HS-27A (cell line): ENCODE measurements around the gene C6orf62.
A peak's percentile ranks its signal among the peaks of the same experiment; 100 is the strongest.
"Not testable (repeated sequence)": the region's sequence is repeated elsewhere in the genome, so short reads cannot be mapped to it uniquely, and the experiment has no call there.

Experiments
- DNase-seq: peaks from one replicate; pipeline ENCODE4 v3.0.0-alpha.2; 2012; ENCODE audit warnings: low read depth, missing footprints

C6orf62 gene

DNA sequence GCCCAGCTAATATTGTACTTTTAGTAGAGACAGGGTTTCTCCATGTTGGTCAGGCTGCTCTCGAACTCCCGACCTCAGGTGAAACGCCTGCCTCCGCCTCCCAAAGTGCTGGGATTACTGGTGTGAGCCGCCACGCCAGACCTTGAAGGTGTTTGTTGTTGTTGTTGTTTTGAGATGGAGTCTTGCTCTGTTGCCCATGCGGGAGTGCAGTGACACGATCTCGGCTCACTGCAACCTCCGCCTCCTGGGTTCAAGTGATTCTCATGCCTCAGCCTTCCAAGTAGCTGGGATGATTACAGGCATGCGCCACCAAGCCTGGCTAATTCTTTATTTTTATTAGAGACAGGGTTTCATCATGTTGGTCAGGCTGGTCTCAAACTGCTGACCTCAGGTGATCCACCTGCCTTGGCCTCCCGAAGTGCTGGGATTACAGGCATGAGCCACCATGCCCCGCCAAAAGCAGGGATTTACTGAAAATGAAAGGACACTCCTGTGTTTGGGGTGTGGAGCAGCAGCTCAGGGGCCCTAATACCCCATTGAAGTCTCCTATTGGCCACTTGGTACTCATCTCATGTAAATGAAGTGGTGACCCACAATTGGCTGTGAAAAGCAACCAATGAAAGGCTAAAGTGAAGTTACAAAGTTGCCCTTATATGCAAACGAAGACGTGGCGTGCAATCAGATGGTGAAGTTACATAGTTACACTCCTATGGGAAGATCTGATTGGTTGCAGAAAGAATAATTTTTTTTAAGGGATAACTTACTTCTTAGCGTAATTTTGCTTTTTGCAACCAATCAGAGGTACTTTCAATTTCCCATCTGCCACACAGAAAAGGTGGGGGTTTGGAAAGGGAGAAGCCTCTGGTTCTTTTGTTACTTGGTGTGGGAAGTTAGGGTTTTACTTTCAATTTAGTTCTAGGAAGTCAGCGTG lies 50.6 kb downstream of the C6orf62 start:
- not testable (repeated sequence) for DNase-seq

DNA sequence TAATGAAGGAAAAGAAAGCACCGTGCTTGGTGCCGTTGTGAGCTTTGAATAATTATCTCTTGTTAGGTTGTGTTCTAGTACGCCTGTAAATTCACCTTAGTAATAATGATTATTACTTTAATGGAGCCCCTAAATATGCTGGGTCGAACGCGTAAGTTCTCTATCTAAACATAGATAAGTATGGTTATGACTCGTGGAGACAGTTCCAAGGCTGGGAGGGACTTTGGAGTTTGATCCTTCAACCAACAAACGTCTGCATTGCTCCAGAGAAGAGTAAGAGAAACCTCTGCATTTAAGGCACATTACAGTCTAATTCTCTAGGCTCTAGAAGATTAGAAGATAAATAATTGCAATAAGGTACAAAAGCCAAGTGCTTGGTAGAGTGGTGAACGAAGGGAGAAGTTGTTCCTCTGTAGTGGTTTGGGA lies 51.6 kb downstream of the C6orf62 start:
- DNase-seq: no peak

DNA sequence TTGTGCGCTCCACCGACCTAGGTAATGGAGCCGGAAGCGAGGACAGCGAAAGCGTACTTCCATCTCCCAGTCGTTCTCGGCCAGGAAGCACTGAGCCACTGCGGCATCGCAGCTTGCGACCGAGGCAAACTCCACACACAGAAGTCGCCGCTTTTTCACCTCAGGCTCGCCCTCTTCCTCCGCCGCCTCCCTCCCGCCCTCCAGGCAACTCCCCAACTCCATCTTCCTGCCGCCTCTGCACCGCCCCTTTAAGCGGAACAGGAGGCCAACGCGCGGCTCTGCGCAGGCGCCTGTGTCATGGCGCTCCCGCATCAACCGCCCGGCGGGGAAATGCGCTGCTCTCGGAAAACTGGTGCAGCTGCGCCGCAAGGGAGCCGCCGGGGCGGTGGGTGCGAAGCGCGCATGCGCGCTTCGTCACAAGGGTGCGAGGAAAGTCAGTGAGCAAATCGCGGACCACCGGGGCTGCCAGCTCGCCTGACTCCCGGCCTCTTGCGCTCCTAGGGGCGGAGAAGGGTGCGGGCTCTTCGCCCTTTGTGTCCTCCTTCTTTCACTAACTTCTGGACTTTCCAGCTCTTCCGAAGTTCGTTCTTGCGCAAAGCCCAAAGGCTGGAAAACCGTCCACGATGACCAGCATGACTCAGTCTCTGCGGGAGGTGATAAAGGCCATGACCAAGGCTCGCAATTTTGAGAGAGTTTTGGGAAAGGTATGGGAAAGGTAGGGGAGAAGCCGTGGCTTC lies 52.1 kb downstream of the C6orf62 start, which contains the start of the genes ACOT13 and TDP2:
Gene ACOT13, plus strand, starts transcription at position 437 of the 737 bp plus-strand sequence. Its CDS starts 187 bp downstream, at position 624.
Gene TDP2, minus strand, starts transcription at position 259 of the 737 bp plus-strand sequence. Its CDS starts 37 bp downstream, at position 222.
- DNase-seq: peak; percentile 96

DNA sequence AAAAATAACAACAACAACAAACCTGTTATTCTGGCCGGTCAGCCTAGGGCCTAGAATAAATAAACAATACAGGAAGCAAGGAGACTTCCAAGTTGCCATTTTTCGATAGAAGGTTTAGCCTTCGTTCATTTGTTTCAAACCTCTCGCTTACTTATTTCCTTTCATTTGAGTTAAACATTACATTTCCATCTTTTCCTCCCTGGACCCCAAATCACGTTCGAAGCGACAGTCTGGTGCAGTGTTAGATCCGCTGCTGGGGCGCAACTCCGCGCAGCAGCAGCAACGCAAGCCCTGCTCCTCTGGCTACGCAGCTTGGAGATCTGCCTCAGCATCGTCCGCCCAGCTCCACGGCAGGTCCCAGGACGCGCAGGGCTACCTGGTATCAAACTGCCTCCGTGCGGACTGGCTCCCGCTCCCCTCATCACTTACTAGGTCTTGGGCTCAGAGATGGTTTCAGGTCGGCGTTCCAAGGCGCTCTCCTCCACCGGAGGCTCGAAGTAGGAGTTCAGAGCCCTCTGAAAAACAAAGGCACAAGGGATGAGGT lies 52.8 kb downstream of the C6orf62 start:
- DNase-seq: peak; percentile 14

DNA sequence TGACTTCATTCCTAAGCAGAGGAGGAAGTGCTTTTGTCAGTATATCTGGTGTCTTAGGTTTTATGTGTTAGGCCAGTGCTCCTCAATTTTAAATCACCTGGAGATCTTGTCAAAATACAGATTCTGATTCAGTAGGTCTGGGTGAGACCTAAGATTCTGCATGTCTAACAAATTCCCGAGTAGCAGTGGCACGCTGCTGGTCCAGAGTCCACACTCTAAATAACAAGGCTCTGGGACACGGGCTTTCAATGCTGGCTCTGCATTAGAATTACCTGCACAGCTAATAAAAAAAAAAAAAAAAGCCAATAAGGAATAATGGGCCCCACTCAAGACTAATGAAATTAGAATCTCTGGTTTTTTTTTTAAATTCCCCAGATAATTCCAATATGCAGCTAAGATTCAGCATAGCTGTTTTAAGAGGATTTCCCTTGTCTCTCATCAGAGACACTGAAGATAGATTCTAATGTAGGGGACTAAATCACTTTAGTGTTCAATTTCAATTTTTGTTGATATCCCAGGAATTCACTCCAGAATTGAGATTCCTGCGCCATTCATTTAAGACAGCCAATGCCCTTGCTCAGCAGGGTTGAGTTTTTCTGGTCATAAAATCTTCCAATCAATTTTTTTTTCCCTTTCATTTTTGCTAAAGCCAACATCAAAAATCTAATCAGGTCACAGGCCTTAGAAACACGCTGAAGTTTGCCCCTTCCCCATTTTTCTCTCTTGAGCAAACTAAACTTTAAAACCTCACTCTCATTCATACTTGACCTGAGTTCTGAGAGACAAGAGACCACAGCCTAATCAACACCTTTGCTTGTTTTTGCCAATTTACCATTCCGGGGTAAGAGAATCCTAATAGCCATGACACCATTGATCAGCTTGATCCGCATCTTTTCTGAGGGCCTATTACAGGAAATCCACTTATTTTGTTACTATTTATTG lies 54.6 kb downstream of the C6orf62 start:
- no peak for DNase-seq

DNA sequence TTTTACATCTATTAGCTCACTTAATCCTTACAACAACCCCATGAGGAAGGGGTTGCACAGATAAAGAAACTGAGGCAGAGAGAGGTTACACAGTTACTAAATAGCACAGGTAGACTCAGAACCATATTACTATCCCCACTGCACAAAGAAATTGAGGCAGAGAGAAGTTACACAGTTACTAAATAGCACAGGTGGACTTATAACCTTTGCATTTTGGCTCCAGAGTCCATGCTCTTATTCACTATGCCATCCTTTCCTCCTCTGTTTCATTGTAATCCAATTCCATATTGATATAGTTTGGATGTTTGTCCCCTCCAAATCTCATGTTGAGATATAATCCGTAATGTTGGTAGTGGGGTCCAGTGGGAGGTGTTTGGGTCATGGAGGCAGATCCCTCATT lies 55.8 kb downstream of the C6orf62 start:
- DNase-seq: no peak

DNA sequence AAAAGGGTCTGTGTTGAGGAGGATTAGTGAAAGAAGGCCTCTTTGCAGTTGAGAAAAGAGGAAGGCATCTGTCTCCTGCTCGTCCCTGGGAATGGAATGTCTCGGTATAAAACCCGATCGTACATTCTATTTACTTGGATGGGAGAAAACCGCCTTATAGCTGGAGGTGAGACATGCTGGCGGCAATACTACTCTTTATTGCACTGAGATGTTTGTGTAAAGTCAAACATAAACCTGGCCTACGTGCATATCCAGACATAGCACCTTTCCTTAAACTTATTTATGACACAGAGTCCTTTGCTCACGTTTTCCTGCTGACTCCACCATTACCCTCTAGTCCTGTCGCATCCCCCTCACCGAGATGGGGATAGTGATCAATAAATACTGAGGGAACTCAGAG lies 56.7 kb downstream of the C6orf62 start:
- no peak for DNase-seq

DNA sequence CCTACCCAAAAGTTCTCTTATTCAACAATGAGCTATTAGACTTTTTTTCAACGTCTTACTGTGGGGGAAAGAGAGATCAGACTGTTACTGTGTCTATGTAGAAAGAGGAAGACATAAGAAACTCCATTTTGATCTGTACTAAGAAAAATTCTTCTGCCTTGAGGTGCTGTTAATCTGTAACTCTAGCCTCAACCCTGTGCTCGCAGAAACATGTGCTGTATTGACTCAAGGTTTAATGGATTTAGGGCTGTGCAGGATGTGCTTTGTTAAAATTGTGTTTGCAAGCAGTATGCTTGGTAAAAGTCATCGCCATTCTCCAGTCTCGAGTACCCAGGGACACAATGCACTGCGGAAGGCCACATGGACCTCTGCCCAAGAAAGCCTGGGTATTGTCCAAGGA lies 57.2 kb downstream of the C6orf62 start:
- DNase-seq: not testable (repeated sequence)

DNA sequence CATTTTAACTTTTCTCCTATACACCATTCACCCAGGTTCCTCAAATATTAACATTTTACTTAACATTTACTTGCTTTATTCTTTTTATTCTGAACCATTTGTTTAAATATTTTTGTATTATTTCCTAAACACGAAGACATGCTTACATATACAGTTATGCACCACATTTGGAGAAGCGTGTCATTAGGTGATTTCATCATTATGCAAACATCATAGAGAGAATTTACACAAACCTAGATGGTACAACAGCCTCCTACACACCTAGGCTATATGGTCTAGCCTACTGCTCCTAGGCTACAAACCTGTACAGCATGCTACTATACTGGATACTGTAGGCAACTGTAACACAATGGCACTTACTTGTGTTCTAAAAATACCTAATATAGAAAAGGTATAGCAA lies 58.8 kb downstream of the C6orf62 start:
- no peak for DNase-seq

DNA sequence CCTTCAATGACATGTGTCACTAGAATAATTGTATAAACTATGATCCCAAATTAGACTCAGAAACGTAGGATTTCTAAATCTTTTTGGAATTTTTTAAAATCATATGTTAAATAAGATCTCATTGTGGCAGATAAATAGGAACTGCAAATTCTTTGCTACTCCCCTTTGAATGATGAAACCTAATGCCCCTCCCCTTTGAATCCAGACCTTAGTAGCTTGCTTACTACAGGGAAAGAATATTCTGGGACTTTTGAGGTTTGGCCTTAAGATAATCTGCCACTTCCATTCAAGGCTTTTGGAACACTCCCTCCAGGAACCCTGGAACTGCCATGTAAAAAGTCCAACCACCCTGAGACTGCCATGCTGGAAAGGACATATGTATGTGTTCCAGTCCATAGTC lies 59.4 kb downstream of the C6orf62 start:
- DNase-seq: no peak

DNA sequence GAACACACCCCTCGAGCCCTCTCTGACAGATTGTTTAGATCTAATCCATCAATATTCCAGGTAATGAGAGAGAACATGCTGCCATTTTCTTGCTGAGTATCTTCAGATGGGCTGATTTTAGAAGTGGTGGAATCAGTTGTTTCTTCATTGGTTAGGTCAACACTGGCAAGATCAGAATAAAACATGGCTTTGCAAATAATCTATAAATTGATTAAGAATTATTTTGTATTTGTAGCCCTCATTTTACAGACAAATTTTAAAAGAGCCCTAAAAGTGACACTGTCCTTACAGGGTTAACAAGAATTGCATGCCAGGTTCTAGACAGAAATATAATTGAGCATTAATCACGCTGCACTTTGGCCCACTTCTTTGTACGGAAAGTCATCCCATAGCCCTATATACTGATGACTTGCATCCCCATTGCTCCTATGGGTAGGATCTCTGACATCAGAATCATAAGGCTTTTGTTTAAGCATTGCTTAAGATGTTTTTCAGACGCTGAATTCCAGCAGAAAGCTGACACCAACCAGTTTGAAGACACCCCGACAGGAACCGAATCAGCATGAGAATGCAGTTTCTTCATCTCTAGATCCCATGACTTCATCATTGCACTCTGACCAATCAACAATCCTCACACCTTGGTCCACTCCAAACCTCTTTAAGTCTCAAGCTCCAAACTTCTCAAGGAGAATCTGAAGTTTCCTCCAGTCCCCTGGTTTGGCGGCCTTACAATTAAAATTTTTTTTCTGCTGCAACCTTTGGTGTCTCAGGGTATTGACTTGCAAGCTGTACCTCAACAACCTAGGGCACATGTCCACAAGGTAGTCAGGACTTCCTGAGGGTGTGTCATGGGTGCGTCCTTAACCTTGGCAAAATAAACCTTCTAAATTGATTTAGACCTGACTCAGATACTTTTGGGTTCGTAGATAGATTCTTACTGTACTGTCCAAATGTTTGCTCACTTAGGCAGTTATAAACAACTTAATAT lies 60.1 kb downstream of the C6orf62 start:
- no peak for DNase-seq

DNA sequence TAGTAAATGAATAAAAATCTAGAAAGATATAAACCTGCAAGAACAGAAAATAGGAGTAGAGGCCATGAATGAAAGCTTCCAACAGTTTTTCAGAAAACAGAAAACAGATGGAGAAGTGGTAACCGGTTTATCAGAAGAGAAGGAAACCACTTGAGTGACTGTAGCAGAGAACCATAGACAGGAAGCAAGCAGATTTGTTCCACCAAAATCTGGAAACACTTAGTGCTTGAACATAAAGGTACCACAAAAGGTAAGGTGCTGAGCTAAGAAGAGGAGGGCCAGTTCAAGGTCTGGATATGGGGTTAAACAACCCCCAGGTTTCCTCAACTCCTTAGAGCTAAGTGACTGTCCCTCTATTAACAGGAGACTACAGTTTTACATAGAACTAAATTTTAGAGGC lies 63.7 kb downstream of the C6orf62 start:
- DNase-seq: no peak
